BJ (cell line): ENCODE results near the gene TREML4. TPM values are rescaled to one million over a fixed set of nuclear protein-coding genes. Genes with fewer than 3 reads are reported as not detected.

Source experiments
- CTCF ChIA-PET: fragments of 350-600 bp; formaldehyde crosslinking; extraction: SDS; loops from one replicate; lab custom pipeline; 2021; ENCODE audit warnings: antibody characterized with exemption, inconsistent platforms; lab: Yijun Ruan, JAX
- POLR2A ChIA-PET: fragments of 300-600 bp; sonication (Branson Sonifier 250); formaldehyde crosslinking; extraction: SDS; loops from one replicate; lab custom pipeline; 2021; ENCODE audit warnings: antibody characterized with exemption; lab: Charles Lee
- DNase-seq: peaks from one replicate; pipeline ENCODE4 v3.0.0-alpha.2; 2011; ENCODE audit warnings: low read depth
- H3K27me3 ChIP-seq: 2 replicates; pipeline ENCODE4 v1.6.0; 2011; ENCODE audit warnings: low read length; ENCODE audit not compliant: control insufficient read depth, insufficient read depth
- H3K36me3 ChIP-seq: 2 replicates; pipeline ENCODE4 v1.5.1; 2011; ENCODE audit warnings: low read length; ENCODE audit not compliant: control insufficient read depth, insufficient read depth
- H3K4me3 ChIP-seq: 2 replicates; pipeline ENCODE4 v1.5.1; 2011; ENCODE audit warnings: low read depth, mild to moderate bottlenecking, control low read depth, low read length
- CTCF ChIP-seq: IDR thresholded peaks from 2 replicates; pipeline ENCODE4 v1.5.1; 2011; ENCODE audit warnings: low read depth, mild to moderate bottlenecking, control low read depth, inconsistent platforms, low read length, moderate library complexity; ENCODE audit not compliant: insufficient read depth
- polyA plus RNA-seq: library from polyadenylated mRNA; depleted of rRNA; stranded (reverse); fragments of >200 nt; gene quantifications from 2 replicates; pipeline ENCODE4 v1.2.3, GENCODE V29; 2011

TREML4 gene
- polyA plus RNA-seq, 1 experiment: not detected

DNA sequence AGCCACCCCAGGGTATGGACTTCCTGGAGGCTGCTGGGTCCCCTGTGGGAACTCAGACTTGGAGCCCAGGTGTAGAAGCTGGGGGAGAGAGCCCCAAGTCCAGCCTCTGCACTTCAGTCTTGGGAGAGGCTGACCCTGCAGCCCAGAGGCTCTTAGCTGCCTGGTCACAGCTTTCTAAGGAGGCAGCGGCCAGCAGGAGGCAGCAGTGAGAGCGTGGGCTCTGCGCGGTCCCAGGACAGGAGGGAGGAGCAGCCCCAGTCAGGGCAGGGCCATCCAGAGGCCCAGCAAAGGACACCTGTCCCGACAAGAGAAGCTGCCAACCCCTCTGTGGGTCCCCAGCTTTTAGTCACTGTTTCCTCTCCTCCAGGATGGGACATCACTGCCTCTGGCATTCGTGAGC is 36.6 kb upstream of the TREML4 start:
- ChIA-PET CTCF (interaction anchor here (0.6 to 2.0 kb wide), 13 partner anchors 10 to 131 kb away, joined by 3 to 15 read pairs (median 4); no protein-coding TSS in a partner anchor), POLR2A (no interaction called here)
- no peaks in the 10 kb centered on the region; the same call in 1 of the 2 replicates for H3K27me3 ChIP-seq
- H3K36me3 ChIP-seq: no peaks in the 10 kb centered on the region
- no peak for DNase-seq
- H3K4me3 ChIP-seq: no peak overlapping the region
- peak; percentile 56 for TF ChIP-seq CTCF

- no peaks in the 10 kb centered on the region for H3K36me3 ChIP-seq
- ChIA-PET CTCF (interaction anchor here (2.0 kb wide), 1 partner anchor 126 kb away, joined by 15 read pairs; no protein-coding TSS in a partner anchor), POLR2A (no interaction called here)
- H3K4me3 ChIP-seq: no peak overlapping the region
- no peaks in the 10 kb centered on the region; the same call in 1 of the 2 replicates for H3K27me3 ChIP-seq
- no peak for DNase-seq
- no peak for TF ChIP-seq CTCF
Measured at GRCh38 chr6:41193171-41193734, 34.9 kb upstream of the TREML4 start.

DNA sequence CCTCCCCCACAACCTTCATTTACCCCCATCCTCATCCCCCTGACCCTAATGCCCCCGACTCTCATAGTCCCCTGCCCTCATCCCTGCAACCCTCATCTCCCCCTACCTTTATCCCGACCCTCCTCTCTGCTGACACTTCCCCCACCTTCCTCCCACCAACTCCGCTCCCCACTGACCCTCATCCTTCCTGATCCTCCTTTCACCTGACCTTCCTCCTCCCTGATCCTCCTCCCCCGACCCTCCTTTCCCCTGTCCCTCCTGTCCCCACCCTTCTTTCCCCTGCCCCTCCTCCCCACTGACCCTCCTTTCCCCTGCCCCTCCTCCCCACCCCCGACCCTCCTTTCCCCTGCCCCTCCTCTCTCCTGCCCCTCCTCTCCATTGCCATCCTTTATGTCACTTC is 34.3 kb upstream of the TREML4 start:
- Histone ChIP-seq H3K27me3 (no peaks in the 10 kb centered on the region; the same call in 1 of the 2 replicates), H3K36me3 (no peaks in the 10 kb centered on the region), H3K4me3 (no peak overlapping the region)
- POLR2A ChIA-PET: no interaction called here
- DNase-seq: no peak
- CTCF ChIA-PET: no interaction called here
- no peak for TF ChIP-seq CTCF

DNA sequence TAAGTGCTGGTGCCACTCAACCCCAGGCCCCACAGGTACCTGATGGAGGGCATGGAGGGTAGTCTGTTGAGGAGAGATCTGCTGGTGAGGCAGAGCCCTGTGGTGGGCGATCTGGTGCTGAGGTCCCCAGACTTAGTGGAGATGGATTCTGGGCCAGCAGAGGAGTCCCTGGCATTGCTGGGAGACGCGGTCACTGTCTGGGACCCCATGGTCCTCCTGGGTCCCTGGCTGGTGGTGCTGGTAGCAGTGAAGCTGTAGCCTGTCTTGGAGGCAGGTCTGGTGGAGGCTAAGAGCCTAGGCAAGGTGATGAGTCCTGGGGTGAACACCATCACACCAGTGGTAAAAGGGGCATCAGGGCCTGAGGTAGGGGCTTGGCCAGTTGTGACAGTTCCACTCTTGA is 33.8 kb upstream of the TREML4 start:
- DNase-seq: no peak
- POLR2A ChIA-PET: no interaction called here
- no peak for TF ChIP-seq CTCF
- Histone ChIP-seq H3K36me3 (no peaks in the 10 kb centered on the region), H3K4me3 (no peak overlapping the region), H3K27me3 (no peaks in the 10 kb centered on the region; the same call in 1 of the 2 replicates)
- CTCF ChIA-PET: no interaction called here

- CTCF ChIA-PET: interaction anchor here (0.9 to 1.5 kb wide), 5 partner anchors 9 to 122 kb away, joined by 3 to 4 read pairs (median 4); no protein-coding TSS in a partner anchor
- no peak for TF ChIP-seq CTCF
- POLR2A ChIA-PET: no interaction called here
Measured at GRCh38 chr6:41197234-41197633, 30.9 kb upstream of the TREML4 start.

More at GRCh38 chr6:41197234-41197633, 30.9 kb upstream of the TREML4 start:
- H3K4me3 ChIP-seq: no peak overlapping the region
- no peak for DNase-seq
- peaks cover 3% of the 10 kb centered on the region; the same call in 1 of the 2 replicates for H3K27me3 ChIP-seq
- H3K36me3 ChIP-seq: no peaks in the 10 kb centered on the region
